Measurements from ENCODE around the gene HTR6.

The HTR6 gene

DNA sequence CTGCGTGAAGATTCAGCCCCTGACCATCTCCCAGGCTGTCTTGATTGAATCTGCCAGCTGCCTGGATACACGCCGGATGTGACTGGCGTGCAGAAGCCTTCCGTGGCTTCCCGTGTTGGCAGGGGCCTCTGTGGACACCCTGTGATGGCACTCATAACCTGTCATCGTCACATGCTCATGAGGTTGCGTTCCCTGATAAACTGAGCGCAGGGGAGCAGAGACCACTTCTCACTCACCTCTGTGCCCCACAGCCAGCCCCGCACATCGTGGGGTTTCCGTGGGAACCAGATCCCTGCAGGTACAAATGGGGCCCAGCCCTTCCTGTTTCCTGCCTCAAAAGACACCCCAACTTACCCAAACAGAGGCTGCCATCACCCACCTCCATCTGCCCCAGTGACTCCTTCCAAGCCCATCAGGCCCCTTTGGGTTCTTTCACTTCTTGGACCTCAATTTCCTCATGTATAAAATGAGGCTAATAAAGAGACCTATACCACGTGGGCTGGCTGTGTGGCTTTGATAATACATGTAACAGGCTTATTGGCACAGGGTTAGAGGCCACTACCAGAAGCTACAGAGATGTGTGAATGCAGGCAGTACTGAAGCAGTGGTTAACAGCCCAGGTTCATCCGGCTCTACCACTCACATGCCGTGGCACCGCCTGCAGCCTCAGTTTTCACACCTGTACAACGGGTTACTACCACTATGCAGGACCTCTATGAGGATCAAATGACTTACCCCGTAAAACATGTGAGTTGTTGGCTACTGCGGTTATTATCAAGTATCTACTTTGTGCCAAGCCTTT is 23.6 kb downstream of the HTR6 start:
- no peak for DNase-seq (ENCODE audit: low spot score)

DNA sequence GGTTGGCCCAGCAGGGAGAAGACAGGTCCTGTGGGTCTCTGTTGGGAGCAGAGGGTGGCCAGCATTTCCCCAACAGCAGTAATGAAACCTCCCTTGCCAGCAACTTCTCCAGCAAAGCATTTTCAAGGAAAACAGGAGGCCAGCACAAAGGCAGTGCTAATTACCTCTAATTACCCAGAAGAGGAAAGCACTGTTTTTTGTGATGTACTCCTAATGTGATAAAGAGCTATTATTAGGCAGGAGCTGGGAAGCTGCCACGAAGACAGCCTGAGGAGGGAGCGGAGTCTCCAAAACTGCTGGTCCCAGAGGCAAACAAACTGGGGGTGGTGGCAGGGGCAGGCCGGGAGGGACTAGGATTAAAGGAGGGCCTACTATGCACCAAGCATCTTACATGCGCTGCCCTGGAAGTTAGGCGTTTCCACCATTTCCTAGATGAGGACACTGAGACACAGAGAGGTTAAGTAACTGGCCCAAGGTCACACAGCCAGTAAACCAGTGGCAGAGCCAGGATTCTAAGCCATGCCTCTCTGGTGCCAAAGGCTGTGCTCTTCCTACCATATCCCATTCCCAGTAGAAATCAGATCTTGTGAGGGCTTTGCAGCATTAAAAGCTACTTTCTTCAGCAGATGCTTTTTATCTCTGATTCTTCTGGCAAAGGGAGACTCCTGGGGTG is 24.5 kb downstream of the HTR6 start:
- DNase-seq (ENCODE audit: low spot score) = no peak

DNA sequence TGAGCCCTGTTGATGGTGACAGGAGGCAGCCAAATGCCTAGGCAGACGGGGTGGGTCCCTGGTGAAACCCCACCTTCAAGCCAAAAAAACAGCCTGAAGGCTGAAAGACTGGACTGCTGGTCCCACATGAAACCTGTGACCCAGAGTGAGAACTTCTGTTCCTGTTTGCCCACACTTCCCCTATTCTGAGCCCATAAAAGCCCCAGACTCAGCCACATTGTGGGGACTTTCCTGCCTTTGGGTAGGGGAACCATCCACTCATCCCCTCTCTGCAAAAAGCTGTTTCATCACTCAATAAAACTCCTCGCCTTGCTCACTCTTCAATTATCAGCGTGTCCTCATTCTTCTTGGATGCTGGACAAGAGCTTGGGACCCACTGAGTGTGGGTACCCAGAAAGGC is 25.2 kb downstream of the HTR6 start:
- no peak for DNase-seq (ENCODE audit: low spot score)

DNA sequence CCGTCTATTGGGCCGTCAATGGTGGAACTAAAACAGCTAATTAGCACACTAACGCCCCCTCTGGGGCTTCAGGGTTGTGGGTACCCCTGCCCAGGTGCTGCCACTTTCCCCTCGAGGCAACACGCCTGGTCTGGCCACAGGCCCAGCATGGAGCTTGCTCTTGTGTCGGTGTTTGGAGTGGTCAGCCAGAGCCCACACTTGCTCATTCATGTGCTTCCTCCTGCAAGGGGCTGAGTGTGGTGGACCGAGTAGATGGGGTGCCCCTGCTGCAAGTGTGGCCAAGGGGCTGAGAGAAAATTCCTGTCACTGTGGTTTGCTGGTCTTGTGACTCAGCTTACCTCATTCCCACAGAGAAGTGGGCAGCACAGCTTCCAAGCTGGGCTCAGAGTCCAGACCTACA is 25.7 kb downstream of the HTR6 start:
- no peak for DNase-seq (ENCODE audit: low spot score)

DNA sequence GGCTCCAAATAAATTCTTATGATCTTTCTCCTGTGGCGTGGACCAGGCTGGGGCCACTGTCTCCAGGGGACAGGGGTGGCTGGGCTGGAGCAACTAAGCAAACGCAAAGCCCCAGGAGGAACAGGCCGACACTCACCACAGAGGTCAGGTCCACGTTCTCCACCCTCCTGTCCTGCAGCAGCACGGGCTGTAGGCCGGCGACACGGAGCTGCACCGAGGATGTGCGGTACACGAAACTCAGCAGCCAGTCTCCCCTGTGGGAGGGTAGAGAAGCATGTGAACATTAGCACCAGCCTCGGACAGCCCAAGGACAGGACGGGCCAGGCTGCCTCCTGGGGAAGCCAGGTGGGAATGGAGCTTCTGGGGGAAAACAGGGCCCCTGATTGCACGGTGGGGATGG is 29.6 kb downstream of the HTR6 start:
- no peak for DNase-seq (ENCODE audit: low spot score)

DNA sequence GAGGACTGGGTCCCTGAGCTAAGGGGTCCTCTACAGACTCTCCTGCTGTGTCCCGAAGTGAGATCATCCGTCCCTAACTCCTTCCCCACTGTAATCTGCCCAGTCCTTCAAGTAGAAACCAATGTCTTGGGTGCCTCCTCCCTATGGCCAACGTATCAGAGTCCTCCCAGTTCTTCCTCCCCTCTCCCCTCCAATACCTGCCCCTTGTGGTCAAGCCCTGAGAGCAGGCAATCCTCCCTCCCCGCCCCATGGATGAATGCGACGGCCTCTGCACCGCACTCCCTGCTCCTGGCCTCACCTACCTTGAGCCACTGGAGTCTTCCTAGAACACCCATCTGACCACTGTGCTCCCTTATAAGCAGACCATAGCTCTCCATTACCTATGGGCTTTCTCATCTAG is 31.1 kb downstream of the HTR6 start:
- DNase-seq (ENCODE audit: low spot score) = no peak

DNA sequence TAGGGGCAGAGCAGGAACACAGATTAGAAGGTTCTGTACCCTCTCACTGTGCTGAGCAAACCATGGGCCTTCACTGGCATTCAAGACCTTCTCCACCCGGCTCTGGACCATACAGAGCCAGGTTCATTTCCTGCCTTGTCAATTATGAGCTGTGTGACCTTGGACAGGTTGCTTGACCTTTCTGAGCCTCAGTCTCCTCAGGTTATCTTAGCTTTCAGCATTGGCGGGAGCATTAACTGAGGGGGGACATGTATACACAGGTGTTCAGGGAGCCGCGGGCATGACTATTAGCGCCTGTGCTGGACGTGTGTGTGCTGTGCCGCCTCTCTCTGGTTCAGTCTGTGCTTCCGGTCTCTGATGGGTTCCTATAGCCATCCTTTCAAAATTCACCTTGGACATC is 32.1 kb downstream of the HTR6 start:
- no peak for DNase-seq (ENCODE audit: low spot score)

DNA sequence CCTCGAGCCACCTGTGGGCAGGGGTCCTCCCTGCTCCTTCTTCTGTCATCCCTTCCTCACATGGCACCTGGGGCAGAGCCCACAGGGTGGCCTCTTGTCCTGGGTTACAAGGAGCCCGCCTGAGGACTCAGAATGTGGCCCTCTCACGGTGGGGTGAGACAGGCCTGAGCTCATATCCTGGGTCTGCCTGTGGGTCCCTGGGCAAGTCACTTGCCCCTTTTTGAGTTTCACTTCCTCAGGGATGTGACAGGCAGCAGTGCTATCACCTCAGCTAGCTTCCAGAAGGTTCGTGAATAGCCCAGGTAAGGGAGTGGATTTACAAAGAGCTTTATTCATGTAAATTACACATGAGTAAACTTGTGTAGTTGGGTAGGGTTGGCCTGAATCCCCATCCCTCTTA is 33.5 kb downstream of the HTR6 start:
- no peak for DNase-seq (ENCODE audit: low spot score)

DNA sequence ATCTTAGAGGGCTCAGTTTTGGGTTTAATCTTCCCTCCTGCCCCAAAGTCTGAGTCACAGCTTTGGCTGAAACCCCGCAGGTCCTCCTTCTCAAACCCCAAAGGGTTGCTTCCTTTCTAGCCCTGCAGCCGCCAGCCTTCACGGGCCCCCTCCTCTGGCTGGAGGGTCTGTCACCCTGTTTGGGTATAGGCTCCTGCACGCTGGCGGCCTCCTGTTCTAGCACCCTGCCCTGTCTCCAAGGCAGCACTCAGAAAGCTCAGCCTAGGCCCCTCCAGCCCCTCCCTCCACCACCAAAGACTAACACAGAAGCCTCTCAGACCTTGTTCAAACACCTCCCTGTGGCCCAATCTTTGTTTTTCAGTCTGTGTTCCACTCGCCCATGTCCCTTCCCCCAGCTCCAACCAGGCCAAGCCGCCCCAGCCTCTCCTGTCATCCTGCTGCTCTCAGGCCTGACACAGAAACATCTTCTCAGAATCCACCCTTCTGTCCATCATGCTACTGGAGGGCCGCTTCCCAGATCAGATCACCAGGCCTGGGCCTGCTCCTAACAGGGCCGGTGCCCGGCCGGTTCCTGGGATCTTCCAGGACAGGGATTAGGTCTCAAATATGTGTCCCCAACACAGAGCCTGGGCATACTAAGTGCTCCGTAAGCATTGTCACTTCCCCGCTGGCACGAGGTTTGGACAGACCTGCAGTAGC is 35.6 kb downstream of the HTR6 start:
- DNase-seq (ENCODE audit: low spot score) = no peak

DNA sequence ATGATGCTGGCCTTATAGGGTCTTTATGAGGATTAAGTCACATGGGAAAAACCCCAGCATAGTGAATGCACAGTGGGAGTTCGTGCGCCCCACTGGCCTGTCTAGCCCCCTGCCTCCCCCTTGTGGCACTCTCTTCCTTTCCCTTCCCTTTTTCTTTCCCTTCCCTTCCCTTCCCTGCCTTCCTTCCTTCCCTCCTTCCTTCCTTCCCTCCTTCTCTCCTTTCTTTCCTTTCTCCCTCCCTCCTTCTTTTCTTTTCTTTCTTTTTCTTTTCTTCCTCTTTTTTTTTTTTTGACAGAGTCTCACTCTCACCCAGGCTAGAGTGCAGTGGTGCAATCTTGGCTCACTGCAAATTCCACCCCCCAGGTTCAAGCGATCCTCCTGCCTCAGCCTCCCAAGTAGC is 38.6 kb downstream of the HTR6 start:
- DNase-seq (ENCODE audit: low spot score) = no peak

DNA sequence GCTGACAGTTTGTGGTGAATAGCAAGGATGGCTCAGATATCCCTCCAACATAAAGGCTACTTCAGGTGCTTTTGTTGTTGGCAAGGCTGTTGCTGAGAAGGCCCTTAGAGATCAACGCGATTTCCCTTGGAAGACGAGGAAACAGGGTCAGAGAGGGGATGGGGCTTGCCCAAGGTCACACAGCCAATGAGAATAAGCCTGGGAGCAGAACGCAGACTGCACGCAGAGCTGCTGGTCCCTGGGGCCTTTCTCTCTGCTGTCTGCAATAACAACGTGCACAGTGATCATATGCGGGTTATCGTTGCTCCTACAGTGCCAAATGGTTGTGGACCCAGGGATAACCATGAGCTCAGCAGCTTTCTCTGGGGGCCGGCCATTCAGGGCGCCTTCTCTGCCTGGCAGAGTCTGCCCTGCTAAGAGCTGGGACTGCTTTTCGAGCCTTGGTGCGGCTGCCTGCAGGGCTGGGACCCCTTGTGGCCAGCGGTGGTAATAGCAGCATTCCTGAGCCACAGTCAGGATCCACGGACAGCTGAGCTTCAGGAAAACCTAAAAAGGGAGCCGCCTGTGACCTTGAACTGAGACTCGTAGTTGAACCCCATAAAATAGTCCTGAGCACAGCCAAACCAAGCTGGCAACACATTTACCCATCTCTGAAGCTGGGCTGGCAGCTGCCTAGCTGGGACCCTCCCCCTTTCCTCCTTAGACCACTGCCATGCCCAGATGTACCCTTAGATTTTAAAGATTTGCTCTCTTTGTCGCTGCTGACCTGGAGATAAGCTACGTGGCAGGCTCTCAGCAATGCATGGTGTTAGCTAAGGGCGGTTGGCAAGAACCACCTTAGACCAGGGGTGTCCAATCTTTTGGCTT is 39.8 kb downstream of the HTR6 start:
- DNase-seq (ENCODE audit: low spot score) = peak; percentile 67

DNA sequence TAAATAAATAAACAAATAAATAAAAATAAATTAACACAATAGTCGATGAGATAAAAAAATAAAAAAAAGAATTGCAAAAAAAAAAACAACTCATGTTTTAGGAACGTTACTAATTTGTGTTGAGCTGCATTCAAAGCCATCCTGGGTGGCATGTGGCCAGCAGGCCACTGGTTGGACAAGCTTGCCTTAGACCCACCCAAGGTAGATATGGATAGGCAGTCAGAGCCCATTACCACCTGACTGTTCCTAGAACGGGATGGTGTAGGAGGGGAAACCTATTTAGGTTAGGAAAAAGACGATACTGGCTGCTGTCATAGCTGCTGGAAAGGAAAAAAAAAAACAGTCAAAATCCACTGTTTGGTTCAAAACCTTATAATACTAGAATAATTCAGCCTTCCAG is 40.8 kb downstream of the HTR6 start:
- DNase-seq (ENCODE audit: low spot score) = no peak

DNA sequence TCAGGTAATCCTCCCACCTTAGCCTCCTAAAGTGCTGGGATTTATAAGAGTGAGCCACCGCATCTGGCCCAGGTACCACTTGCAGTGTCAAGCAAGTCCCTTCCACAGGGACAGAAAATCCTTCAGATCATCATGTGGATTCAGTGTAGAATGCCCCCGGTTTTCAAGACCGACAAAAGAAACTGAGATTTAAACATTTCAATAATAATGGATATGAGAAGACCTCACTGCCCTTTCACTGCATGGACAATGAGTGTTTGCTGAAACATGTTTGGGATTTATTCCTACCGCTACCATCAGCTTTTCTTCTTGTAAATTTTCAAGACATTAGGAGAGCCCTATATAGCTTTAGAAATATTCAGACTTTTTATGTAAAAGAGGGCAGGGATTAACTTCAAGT is 41.5 kb downstream of the HTR6 start:
- no peak for DNase-seq (ENCODE audit: low spot score)

DNA sequence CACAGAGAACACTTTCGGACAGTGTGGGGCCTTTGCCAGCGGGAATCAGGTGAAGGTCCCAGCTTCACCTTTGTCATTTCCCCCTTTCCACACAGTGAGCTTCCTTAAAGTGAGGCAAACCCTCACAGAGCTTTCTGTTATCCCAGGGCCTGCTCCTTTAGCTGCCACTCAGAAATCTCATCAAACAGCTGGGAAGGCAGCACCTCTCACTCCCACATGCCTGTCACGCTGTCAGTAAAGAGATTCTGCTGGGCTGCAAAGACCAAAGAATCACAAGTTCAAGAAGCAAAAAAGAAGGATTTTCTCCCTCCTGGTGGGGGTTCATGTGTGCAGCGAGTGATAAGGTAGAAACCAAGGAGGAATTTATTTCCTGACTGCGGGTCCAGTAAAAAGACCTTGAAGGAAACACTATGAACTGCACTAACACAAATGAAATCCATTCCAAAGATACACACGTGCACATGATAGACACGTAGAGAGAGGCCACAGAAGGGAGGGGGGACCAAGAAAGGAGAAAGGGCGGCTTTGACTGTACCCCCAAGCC is 44.0 kb downstream of the HTR6 start:
- no peak for DNase-seq (ENCODE audit: low spot score)

DNA sequence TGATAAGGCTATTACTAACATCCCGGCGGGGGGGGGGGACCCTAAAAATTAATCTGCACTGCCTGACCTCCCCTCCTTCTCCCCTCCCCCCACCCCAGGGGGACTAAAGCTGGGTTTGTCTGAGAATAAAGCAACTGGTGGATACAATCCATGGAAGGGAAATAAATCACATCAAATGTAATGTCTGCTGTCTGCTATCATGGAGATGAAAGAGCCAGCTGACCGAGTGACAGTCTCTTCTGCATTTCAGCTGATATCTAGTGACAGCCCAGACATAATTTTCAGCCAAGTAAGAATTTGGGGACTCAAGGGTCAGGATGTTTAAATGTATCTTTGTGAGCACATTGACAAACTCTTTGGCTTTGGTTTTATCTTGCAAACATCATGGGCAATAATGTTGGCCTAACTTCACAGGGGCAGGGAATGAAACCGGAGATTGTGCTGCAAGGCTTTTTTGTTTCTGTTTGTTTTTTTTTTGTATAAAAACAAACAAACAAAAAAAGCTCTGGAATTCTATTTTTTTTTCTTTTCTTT is 44.7 kb downstream of the HTR6 start:
- no peak for DNase-seq (ENCODE audit: low spot score)

DNA sequence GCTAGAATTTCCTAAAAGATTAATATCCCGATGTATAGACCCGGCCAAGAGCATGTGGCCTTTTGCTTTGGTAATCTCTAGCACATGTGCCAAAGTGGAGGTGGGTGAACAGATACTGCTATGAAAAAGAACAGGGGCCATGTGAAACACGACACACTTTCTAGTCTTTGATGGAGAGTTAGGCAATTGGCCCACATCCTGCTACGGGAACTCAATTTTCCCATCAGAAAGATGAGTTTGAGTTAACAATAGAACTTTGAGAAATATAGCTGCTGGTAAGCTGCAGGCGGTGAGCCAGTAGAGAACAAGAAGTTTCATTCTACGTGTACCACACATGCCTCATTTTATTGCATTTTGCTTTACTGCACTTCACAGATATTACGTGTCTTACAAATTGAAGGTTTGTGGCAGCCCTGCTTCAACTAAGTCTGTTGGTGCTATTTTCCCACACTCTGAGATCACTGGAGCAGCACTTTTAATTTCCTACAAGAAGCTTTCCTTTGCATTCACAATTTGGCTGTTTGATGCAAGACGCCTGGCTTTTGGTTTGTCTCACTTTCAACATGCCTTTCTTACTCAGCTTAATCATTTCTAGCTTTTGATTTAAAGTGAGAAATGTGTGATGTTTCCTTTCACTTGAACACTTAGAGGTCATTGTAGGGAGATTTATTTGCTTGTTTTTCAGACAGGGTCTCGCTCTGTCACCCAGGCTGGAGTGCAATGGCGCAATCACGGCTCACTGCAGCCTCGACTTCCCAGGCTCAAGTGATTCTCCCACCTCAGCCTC is 46.3 kb downstream of the HTR6 start:
- no peak for DNase-seq (ENCODE audit: low spot score)

DNA sequence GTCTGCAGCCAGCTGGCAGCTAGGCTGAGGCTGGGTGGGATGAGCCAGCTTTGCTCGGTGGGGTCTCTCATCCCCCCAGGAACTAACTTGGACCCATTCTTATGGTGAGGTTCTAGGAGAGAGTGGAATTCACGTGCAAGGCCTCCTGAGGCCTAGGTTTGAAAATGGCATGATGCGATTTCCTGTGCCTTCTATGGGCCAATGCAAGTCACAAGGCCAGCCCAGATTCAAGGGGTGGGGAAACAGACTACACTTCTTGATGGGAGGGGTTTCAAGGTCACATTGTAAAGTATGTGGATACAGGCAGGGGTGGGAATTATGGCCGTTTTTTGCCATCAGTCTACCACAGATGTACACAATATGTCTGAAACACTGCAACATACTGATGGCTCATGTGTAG is 48.3 kb downstream of the HTR6 start:
- no peak for DNase-seq (ENCODE audit: low spot score)

DNA sequence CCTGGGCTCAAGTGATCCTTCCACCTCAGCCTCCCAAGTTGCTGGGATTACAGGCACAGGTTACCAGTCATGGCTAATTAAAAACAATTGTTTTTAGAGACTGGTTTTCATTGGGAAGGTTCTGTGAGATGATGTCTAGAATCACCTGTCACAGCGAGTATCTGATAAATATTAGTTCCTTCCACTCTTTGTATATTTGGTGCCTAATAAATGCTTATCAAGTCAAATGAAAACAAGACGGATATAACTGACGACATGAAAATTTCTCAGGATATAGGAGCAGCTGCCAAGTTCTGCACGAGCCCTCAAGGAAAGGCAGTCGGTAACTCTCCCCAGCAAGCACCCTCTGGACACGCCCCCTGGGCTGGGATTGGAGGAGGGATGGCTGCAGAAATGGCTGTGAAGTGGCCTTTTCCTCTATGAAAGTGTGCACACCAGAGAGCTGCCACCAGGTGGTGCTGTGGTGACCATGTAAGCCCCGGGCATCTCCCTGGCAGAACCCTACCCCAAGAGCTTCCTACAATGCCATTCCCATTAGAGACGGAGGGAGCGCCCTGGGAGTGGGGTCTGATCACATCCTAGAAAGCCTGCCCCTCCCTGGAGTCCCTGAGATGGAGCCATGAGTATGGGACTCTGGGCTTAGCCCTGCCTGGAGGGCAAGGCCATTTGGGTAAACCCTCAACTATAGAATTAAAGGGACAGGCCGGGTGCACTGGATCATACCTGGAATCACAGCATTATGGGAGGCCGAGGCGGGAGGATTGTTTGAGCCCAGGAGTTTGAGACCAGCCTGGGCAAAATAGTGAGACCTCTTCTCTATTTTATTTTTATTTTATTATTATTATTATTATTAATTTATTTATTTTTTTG is 50.9 kb downstream of the HTR6 start:
- DNase-seq (ENCODE audit: low spot score) = peak; percentile 96

DNA sequence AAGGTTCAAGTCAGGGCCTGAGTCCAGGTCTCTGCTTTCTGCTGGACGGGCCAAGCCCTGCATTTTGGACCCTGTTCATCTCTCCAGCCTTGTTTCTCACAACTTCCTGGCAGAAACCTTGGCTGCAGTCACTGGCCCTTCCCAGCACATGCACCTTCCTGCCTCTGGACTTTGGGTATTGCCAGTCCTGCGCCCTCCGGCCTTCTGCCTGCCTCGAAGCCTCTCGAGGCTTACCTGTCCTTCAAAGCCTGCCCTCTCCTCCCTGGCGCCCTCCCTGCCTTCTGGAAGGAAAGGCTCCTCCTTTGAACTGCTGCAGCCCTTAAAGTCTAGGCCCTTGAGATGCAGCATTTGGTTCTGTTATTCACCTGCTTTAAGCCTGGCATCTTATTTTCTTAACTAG is 52.8 kb downstream of the HTR6 start:
- DNase-seq (ENCODE audit: low spot score) = no peak

DNA sequence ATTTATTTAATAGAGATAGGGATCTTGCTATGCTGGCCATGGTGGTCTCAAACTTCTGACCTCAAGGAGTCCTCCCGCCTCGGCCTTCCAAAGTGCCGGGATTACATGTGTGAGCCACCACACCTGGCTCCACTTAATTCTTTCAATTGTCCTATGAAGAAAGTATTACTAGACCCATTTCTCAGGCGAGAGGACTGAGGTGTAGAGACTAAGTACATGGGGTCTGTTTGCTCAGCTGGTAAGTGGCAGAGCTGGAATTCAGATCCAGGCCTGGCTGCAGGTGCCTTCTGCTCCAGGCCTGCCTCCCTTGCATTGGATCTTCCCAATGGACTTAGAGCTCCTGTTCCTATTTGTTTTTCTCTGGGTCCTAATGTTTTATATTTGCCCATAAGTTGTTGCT is 55.5 kb downstream of the HTR6 start:
- DNase-seq (ENCODE audit: low spot score) = no peak

Measured in kidney capillary endothelial cell (primary cell).